HG03103 (cell line): Measurements from ENCODE around the gene MMP23B.
"Not testable (repeated sequence)": the region's sequence is repeated elsewhere in the genome, so short reads cannot be mapped to it uniquely, and the experiment has no call there.

Experiments
- ATAC-seq: cut with Tn5 transposase; IDR thresholded peaks from one replicate; pipeline ENCODE4 v1.9.1; 2021; ENCODE audit warnings: low read depth; ENCODE audit not compliant: unreplicated experiment

Gene MMP23B

DNA sequence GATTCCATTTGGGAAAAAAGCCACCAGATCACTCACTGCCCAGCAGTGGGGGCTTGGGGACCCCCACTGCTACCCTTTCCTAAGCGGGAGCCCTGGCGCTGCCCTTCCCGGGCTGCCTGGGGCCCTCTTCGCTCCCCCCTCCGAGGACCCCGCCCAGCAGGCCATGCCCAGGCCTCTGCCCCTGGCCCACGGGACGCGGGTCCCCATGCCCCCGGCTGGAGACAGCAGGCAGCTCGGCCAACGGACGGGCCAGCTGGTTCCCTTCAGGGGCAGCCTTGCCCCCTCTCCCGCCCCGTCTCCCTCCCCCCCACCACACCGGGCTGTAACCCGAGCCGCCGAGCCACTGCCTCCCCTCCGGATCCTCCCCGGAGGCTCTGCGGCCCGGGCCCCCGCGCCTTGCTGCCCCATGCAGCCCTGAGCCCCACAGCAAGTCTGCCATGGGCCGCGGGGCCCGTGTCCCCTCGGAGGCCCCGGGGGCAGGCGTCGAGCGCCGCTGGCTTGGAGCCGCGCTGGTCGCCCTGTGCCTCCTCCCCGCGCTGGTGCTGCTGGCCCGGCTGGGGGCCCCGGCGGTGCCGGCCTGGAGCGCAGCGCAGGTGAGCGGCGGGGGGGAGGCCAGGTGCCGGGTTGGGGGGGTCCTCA, at the start of gene MMP23B:
MMP23B (plus strand) TSS at position 392 of the 639 bp plus-strand sequence; CDS start at position 438, 46 bp downstream.
- ATAC-seq: no peak

- ATAC-seq: no peak
Observed at GRCh38 chr1:1582585-1583346, 49.2 kb upstream of the MMP23B start.

DNA sequence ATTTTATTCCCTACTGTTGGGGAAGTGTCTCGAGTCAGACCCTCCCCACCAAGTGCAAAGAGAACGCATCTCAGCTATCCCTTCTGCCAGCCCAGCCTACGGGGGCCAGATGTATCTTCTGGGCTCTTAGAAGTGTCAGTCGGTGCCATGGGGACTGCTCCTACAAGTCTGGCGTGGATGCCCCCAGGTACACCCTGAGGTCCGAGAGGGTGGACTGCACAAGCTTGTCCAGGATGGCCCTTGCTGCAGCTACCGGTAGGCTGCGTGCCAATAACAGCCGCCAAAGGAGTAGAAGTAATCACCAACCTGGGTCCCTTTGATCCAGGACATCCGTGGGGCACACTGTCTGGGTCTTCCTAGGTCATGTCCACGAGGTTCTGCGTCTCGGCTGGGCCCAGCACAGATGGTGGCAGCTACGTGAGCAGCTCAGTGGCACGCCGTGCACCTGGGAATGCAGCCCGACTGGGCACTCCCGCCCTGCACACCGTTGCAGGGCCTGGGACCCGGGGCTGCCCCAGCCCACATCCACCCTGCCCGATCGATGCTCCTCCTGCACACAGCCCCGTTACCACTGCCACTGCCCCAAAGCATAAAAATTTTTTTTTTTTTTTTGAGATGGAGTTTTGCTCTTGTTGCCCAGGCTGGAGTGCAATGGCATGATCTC, 48.5 kb upstream of the MMP23B start:
- ATAC-seq: no peak

DNA sequence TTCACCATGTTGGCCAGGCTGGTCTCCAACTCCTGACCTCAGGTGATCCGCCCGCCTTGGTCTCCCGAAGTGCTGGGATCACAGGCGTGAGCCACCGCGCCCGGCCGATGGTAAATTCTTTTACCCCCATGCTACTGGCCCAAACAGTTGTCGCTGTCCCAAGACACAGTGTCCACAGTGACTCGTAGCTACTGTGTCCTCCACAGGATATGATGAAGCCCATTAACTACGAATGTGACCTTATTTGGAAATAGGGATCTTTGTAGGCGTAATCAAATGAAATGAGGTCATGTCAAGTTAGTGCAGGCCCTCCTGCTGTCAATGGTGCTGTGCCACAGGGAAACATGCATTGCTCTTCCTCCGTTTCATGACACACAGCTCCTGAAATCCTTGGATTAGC, 40.5 kb upstream of the MMP23B start:
- no peak for ATAC-seq

DNA sequence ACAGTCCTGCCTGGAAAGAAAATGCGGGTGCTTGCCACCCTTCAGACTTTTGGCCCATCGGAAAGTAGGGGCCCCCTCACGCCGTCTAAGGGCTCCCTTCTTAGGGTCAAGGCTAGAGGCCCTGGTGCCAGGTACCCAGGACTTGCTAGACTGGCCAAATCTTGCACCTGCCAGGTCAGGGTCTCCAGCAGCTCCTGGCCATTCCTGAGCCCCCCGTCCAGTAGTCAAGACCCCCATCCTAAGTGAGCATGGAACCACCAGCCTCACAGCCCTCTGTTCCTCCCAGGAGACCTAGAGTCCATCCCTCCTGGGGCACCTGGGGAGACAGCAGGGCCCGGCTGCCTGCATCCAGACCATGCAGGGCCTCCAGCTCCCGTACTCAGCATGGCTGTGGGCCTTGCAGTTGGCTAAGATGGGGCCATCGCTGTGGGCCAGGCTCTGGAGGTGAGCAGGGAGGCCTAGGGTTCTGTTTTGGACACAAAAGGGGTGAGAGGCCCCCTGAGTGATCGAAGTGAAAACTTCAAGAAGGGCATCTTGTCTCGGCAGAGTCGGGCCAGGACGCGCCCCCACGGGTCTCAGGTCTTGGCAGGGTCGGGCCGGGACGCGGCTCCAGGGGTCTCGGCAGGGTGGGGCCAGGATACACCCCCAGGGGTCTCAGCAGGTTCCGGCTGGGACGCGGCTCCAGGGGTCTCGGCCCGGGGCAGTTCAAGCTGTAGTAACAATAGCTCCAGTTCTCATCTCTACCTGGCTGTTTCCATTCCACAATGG, 38.0 kb upstream of the MMP23B start:
- ATAC-seq: no peak

GRCh38 chr1:1594602-1595260, 37.2 kb upstream of the MMP23B start:
- ATAC-seq: no peak

- ATAC-seq: not testable (repeated sequence)
Observed at GRCh38 chr1:1595341-1595740, 36.6 kb upstream of the MMP23B start.

DNA sequence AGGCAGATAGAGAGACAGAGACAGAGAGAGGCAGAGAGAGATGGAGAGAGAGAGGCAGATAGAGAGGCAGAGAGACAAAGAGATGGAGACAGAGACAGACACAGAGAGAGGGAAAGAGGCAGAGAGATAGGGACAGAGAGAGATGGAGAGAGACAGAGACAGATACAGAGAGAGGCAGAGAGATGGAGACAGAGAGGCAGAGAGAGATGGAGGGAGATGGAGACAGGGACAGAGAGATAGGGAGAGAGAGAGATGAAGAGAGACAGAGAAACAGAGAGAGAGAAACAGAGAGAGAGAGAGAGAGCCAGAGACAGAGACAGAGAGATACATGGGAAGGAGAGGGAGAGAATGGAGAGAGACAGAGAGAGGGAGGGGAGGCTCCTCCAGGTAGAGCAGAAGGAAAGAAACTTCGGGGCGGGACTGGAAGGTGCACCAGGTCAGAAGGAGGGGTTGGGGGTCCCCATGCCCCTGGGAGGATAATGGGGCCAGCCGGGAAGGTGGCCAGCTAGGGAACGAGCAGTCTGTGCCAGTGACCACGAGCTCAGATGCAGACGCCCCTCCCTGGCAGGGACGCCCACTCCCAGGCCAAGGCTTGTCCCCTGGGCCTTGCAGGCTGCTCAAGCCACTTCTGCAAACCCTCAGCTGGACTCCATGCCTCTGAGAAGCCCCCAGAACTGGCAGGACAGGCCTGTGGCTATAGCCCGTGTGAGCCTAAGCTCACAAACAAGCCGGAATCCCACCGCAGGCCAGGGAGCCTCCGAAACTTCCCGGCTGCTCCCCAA, 35.3 kb upstream of the MMP23B start:
- ATAC-seq: no peak

- ATAC-seq: no peak
Observed at GRCh38 chr1:1597275-1597930, 34.6 kb upstream of the MMP23B start.

- ATAC-seq: no peak
Observed at GRCh38 chr1:1598051-1598719, 33.8 kb upstream of the MMP23B start.

DNA sequence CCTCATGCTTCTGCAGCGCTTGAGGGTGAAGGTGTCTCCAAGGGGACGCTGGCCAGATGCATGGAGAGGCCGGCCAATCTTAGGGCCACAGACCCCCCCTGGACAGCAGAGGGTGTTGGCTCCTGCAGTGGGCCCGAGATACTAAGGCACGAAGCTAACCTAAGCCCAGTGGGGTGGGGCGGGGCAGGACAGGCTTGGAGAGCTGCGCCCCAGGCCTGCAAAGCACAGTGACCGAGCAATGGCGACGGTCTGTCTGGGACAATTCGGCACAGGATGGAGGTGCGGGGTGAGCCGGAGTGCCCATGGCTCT, 33.3 kb upstream of the MMP23B start:
- no peak for ATAC-seq

DNA sequence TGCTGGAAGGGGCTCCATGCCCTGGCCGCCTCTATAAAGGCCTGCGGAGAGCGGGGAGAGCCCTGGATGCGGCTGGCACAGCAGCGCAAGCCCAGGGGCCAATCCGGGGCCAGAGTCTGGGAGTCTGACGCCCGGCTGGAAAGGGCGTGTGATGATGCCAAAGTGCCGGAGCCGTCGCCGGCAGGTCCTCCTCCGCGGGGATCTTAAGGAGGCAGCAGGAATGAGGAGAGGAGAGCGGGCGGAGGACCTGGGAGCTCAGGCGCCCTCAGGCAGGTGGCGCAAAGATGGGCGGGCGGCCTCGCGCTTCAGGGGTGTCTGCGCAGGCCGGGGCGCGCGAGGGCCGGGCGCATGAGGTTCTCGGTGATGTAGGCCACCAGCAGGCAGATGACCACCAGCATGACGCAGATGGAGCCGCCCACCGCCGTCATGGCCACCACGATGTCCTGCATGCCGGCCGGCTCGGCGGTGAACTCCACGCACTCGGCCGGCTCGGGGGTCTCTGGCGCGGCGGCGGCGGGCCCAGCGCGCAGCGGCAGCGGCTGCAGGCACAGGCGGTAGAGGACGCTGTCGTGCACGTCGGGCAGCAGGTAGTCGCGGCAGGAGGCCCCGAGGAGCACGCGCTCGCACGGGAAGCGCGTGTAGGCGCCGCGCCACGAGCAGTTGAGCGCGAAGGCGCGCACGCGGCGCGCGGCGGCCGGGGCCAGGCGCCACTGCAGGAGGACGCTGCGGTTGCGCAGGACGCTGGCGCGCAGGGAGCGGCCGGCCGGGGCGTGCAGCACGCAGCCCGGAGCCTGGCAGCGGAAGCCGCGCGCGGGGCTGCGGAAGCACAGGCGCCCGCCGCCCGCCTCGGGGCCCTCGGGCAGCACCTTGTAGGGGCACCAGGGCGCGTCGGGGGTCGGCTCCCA, 32.7 kb upstream of the MMP23B start:
- no peak for ATAC-seq

- no peak for ATAC-seq
Observed at GRCh38 chr1:1599935-1600860, 31.8 kb upstream of the MMP23B start, which contains the start of gene FNDC10. Gene FNDC10 (minus strand): TSS chr1:1600135. CDS start chr1:1600015, 120 bp downstream.

- no peak for ATAC-seq
Observed at GRCh38 chr1:1600861-1601563, 31.0 kb upstream of the MMP23B start.

GRCh38 chr1:1601564-1602303, 30.2 kb upstream of the MMP23B start:
- no peak for ATAC-seq
